Measurements from ENCODE around the gene CEP135. TPM values are rescaled to one million over a fixed set of nuclear protein-coding genes. Genes with fewer than 3 reads are reported as not detected.

Gene CEP135
- total RNA-seq, 2 experiments from 2014 or later, result 21.6 to 32.7 TPM

- Histone ChIP-seq H3K79me2 (ENCODE audit: insufficient read depth, low read depth, low read length) (peaks cover 32% of the 10 kb centered on the region), H3K9me2 (ENCODE audit: insufficient read depth, low read length) (no peaks in the 10 kb centered on the region), H3K4me1 (ENCODE audit: insufficient read depth, low read length, poor library complexity, severe bottlenecking) (peaks cover 53% of the 10 kb centered on the region), H3K27ac (ENCODE audit: low read depth, low read length, poor library complexity, severe bottlenecking) (peak overlapping the region; percentile 95), H3K9me3 (ENCODE audit: low read length) (no peaks in the 10 kb centered on the region), H2AFZ (ENCODE audit: low read length) (peak overlapping the region; percentile 65), H3K4me3 (ENCODE audit: low read depth, low read length, poor library complexity, severe bottlenecking) (peak overlapping the region; percentile 82), H3K36me3 (ENCODE audit: insufficient read depth, low read length) (peaks cover 11% of the 10 kb centered on the region), H3K4me2 (ENCODE audit: low read length) (peak overlapping the region; percentile 88), H4K20me1 (ENCODE audit: insufficient read depth, low read length) (no peaks in the 10 kb centered on the region)
- BruUV-seq (replicated peaks), result no TSS peak
- POLR2A ChIA-PET, result interaction anchor here (0.5 to 3.0 kb wide), 19 partner anchors 9 to 598 kb away, joined by 3 to 30 read pairs (median 4); partner anchors contain the start of genes AASDH and PAICS
- CTCF ChIA-PET (ENCODE audit: unreplicated experiment), result interaction anchor here (1.2 to 1.3 kb wide), 2 partner anchors 9 to 236 kb away, joined by 3 to 4 read pairs; no protein-coding TSS in a partner anchor
- intact Hi-C loops (cut with micrococcal nuclease; ENCODE audit: unreplicated experiment), result loop anchor here (5.0 kb wide), 2 partner anchors 400 to 960 kb away; partner anchors contain the start of genes CLOCK and REST
- TF ChIP-seq EZH2phosphoT487 (IDR thresholded peaks at IDR 0.05; ENCODE audit: borderline replicate concordance, low read depth, low read length), result no peak
- TF ChIP-seq CTCF (conservative IDR thresholded peaks at IDR 0.05; ENCODE audit: low read length), result 0 out of 2 replicates have a peak, but pooled peaks have one; percentile 23
- DNase-seq (ENCODE audit: low spot score), result peak; percentile 91
These were observed 1.4 kb upstream of the CEP135 start for GRCh38 chr4:55947254-55947882.

GRCh38 chr4:55947912-55948725 is 626 bp upstream of the CEP135 start:
- Histone ChIP-seq H3K36me3 (ENCODE audit: insufficient read depth, low read length) (peaks cover 18% of the 10 kb centered on the region), H3K9me2 (ENCODE audit: insufficient read depth, low read length) (no peaks in the 10 kb centered on the region), H3K4me2 (ENCODE audit: low read length) (peak overlapping the region; percentile 88), H3K4me1 (ENCODE audit: insufficient read depth, low read length, poor library complexity, severe bottlenecking) (peaks cover 53% of the 10 kb centered on the region), H3K79me2 (ENCODE audit: insufficient read depth, low read depth, low read length) (peaks cover 39% of the 10 kb centered on the region), H2AFZ (ENCODE audit: low read length) (peak overlapping the region; percentile 65), H4K20me1 (ENCODE audit: insufficient read depth, low read length) (no peaks in the 10 kb centered on the region), H3K4me3 (ENCODE audit: low read depth, low read length, poor library complexity, severe bottlenecking) (peak overlapping the region; percentile 82), H3K9me3 (ENCODE audit: low read length) (no peaks in the 10 kb centered on the region), H3K27ac (ENCODE audit: low read depth, low read length, poor library complexity, severe bottlenecking) (peak overlapping the region; percentile 95)
- TF ChIP-seq EZH2phosphoT487 (IDR thresholded peaks at IDR 0.05; ENCODE audit: borderline replicate concordance, low read depth, low read length), result no peak
- 0 out of 2 replicates have a peak, but pooled peaks have one; percentile 5 for TF ChIP-seq CTCF (conservative IDR thresholded peaks at IDR 0.05; ENCODE audit: low read length)
- intact Hi-C loops (cut with micrococcal nuclease; ENCODE audit: unreplicated experiment), result loop anchor here (1.0 to 5.0 kb wide), 7 partner anchors 95 to 959 kb away; partner anchors contain the start of genes AASDH, CLOCK, EXOC1 and PAICS
- no TSS peak for BruUV-seq (replicated peaks)
- CTCF ChIA-PET (ENCODE audit: unreplicated experiment), result interaction anchor here (1.1 to 1.3 kb wide), 3 partner anchors 9 to 236 kb away, joined by 3 to 5 read pairs (median 4); no protein-coding TSS in a partner anchor
- POLR2A ChIA-PET, result interaction anchor here (0.5 to 3.0 kb wide), 18 partner anchors 10 to 602 kb away, joined by 3 to 30 read pairs (median 4); partner anchors contain the start of genes AASDH, PAICS and SRD5A3
- DNase-seq (ENCODE audit: low spot score), result peak; percentile 76

Data from OCI-LY7 (cell line).